ENCODE results near the gene SPOP.

SPOP gene

GRCh38 chr17:49616086-49616485 lies 61.8 kb downstream of the SPOP start:
- H3K36me3 ChIP-seq (ENCODE audit: low read depth): peaks cover 64% of the 10 kb centered on the region
- H3K4me1 ChIP-seq (ENCODE audit: insufficient read depth, poor library complexity, severe bottlenecking): no peaks in the 10 kb centered on the region
- ATAC-seq (ENCODE audit: low read depth) (peak; percentile 46; the same call in 1 of the 3 replicates), DNase-seq (ENCODE audit: low spot score) (no peak)
- TF ChIP-seq CTCF (IDR thresholded peaks at IDR 0.05; ENCODE audit: poor library complexity, severe bottlenecking): peak; percentile 45
- no peak overlapping the region for H3K4me3 ChIP-seq (ENCODE audit: severe bottlenecking)
- no peaks in the 10 kb centered on the region for H3K27me3 ChIP-seq (ENCODE audit: insufficient read depth, poor library complexity, severe bottlenecking)
- no peaks in the 10 kb centered on the region for H3K9me3 ChIP-seq (ENCODE audit: severe bottlenecking)
- no peak overlapping the region for H3K27ac ChIP-seq (ENCODE audit: poor library complexity, severe bottlenecking)

- no peak for TF ChIP-seq CTCF (IDR thresholded peaks at IDR 0.05; ENCODE audit: poor library complexity, severe bottlenecking)
- Histone ChIP-seq H3K4me3 (ENCODE audit: severe bottlenecking) (no peak overlapping the region), H3K27ac (ENCODE audit: poor library complexity, severe bottlenecking) (no peak overlapping the region), H3K27me3 (ENCODE audit: insufficient read depth, poor library complexity, severe bottlenecking) (no peaks in the 10 kb centered on the region), H3K4me1 (ENCODE audit: insufficient read depth, poor library complexity, severe bottlenecking) (no peaks in the 10 kb centered on the region), H3K36me3 (ENCODE audit: low read depth) (peaks cover 73% of the 10 kb centered on the region), H3K9me3 (ENCODE audit: severe bottlenecking) (no peaks in the 10 kb centered on the region)
- ATAC-seq (ENCODE audit: low read depth) (no peak), DNase-seq (ENCODE audit: low spot score) (no peak)
These were observed 64.6 kb downstream of the SPOP start for GRCh38 chr17:49613182-49613800.

GRCh38 chr17:49612726-49613125 lies 65.2 kb downstream of the SPOP start:
- Histone ChIP-seq H3K27me3 (ENCODE audit: insufficient read depth, poor library complexity, severe bottlenecking) (no peaks in the 10 kb centered on the region), H3K9me3 (ENCODE audit: severe bottlenecking) (no peaks in the 10 kb centered on the region), H3K36me3 (ENCODE audit: low read depth) (peaks cover 74% of the 10 kb centered on the region), H3K4me3 (ENCODE audit: severe bottlenecking) (no peak overlapping the region), H3K27ac (ENCODE audit: poor library complexity, severe bottlenecking) (no peak overlapping the region), H3K4me1 (ENCODE audit: insufficient read depth, poor library complexity, severe bottlenecking) (no peaks in the 10 kb centered on the region)
- DNase-seq (ENCODE audit: low spot score) (no peak), ATAC-seq (ENCODE audit: low read depth) (no peak)
- TF ChIP-seq CTCF (IDR thresholded peaks at IDR 0.05; ENCODE audit: poor library complexity, severe bottlenecking): no peak

- Histone ChIP-seq H3K27ac (ENCODE audit: poor library complexity, severe bottlenecking) (no peak overlapping the region), H3K4me3 (ENCODE audit: severe bottlenecking) (no peak overlapping the region), H3K4me1 (ENCODE audit: insufficient read depth, poor library complexity, severe bottlenecking) (no peaks in the 10 kb centered on the region), H3K9me3 (ENCODE audit: severe bottlenecking) (no peaks in the 10 kb centered on the region), H3K36me3 (ENCODE audit: low read depth) (peaks cover 84% of the 10 kb centered on the region), H3K27me3 (ENCODE audit: insufficient read depth, poor library complexity, severe bottlenecking) (no peaks in the 10 kb centered on the region)
- TF ChIP-seq CTCF (IDR thresholded peaks at IDR 0.05; ENCODE audit: poor library complexity, severe bottlenecking): no peak
- ATAC-seq (ENCODE audit: low read depth): no peak
- no peak for DNase-seq (ENCODE audit: low spot score)
These were observed 66.9 kb downstream of the SPOP start for GRCh38 chr17:49610883-49611584.

- peaks cover 5% of the 10 kb centered on the region for H3K4me1 ChIP-seq (ENCODE audit: insufficient read depth, poor library complexity, severe bottlenecking)
- no peak overlapping the region for H3K4me3 ChIP-seq (ENCODE audit: severe bottlenecking)
- TF ChIP-seq CTCF (IDR thresholded peaks at IDR 0.05; ENCODE audit: poor library complexity, severe bottlenecking): no peak
- no peaks in the 10 kb centered on the region for H3K9me3 ChIP-seq (ENCODE audit: severe bottlenecking)
- DNase-seq (ENCODE audit: low spot score) (no peak), ATAC-seq (ENCODE audit: low read depth) (no peak)
- H3K27ac ChIP-seq (ENCODE audit: poor library complexity, severe bottlenecking): no peak overlapping the region
- peaks cover 70% of the 10 kb centered on the region for H3K36me3 ChIP-seq (ENCODE audit: low read depth)
- H3K27me3 ChIP-seq (ENCODE audit: insufficient read depth, poor library complexity, severe bottlenecking): no peaks in the 10 kb centered on the region
These were observed 73.5 kb downstream of the SPOP start for GRCh38 chr17:49604314-49604869.

Measured in RWPE2 (cell line).